Activated T-cell treated with anti-CD3 and anti-CD28 coated beads, Interleukin-2, amount 50 U/mL, for 24 hours (primary cell): Measurements from ENCODE around the gene CHST15.

Experiments
- DNase-seq: peaks from one replicate; pipeline ENCODE4 v3.0.0-alpha.2; 2020
- H3K27ac Mint-ChIP-seq: 2 replicates; pipeline ENCODE4 v1.8.0; 2020; ENCODE audit warnings: mild to moderate bottlenecking, mixed read lengths
- H3K27me3 Mint-ChIP-seq: 2 replicates; pipeline ENCODE4 v1.8.0; 2020; ENCODE audit warnings: mixed read lengths
- H3K36me3 Mint-ChIP-seq: 2 replicates; pipeline ENCODE4 v1.8.0; 2020; ENCODE audit warnings: low read depth, mixed read lengths
- H3K4me1 Mint-ChIP-seq: 2 replicates; pipeline ENCODE4 v1.8.0; 2020; ENCODE audit warnings: low read depth, mixed read lengths
- H3K4me3 Mint-ChIP-seq: 2 replicates; pipeline ENCODE4 v1.8.0; 2020; ENCODE audit warnings: mild to moderate bottlenecking, moderate library complexity, mixed read lengths
- H3K9me3 Mint-ChIP-seq: 2 replicates; pipeline ENCODE4 v1.8.0; 2020; ENCODE audit warnings: mixed read lengths

CHST15 gene, protein sequence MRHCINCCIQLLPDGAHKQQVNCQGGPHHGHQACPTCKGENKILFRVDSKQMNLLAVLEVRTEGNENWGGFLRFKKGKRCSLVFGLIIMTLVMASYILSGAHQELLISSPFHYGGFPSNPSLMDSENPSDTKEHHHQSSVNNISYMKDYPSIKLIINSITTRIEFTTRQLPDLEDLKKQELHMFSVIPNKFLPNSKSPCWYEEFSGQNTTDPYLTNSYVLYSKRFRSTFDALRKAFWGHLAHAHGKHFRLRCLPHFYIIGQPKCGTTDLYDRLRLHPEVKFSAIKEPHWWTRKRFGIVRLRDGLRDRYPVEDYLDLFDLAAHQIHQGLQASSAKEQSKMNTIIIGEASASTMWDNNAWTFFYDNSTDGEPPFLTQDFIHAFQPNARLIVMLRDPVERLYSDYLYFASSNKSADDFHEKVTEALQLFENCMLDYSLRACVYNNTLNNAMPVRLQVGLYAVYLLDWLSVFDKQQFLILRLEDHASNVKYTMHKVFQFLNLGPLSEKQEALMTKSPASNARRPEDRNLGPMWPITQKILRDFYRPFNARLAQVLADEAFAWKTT

DNA sequence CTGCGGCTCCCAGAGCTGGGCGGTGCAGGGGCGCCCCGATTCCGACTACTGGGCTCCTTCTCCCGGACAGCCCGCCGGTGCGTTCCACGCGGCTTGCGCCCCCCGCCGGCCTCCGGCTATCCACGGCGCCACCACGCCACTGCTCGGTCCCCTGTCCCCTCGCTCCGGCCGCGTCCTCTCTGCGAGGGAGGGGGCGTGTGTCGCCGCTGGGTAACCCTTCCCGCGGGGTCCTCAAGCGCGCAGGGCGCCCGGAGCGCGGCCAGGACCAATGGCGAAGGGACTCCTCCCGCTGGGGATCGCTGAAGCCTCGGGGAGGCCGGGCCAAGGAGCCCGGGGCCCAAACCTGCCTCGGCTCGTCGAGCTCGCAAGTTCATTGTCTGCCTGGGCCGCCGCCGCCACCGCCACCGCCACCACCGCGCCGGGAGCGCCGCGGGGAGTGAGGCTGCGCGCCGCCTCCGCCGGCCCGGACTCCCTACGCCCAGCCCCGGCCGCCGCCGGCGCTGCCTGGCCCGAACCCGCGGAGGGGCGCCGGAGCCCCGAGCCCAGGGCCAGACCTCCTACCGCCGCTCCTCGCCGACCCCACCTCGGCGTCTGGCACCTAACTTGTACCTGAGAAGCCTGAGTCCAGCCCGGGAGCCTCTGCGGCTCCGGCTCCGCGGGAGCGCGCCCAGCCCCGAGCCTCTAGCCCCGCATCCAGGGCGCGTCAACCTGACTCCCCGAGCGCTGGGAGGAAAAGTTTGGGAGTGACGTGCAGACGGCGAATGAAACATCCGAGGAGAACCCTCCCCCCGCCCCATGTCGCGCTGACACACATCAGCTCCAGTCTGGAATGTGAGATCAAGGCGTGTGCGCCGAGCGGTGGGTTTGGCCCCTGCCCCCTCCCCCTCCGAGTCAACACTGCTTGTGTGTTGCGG, at the start of gene CHST15:
Gene CHST15 (minus strand): TSS at position 739 of the 914 bp plus-strand sequence. CDS start 47,386 bp downstream, outside the sequence.
- Mint-ChIP-seq H3K9me3 (peaks cover 5% of the 10 kb centered on the region), H3K4me3 (peak within 1 kb of the TSS; percentile 57), H3K36me3 (no peaks in the 10 kb centered on the region), H3K27ac (no peak within 1 kb of the TSS), H3K4me1 (no peaks in the 10 kb centered on the region), H3K27me3 (peaks cover 79% of the 10 kb centered on the region)
- peak; percentile 48 for DNase-seq

DNA sequence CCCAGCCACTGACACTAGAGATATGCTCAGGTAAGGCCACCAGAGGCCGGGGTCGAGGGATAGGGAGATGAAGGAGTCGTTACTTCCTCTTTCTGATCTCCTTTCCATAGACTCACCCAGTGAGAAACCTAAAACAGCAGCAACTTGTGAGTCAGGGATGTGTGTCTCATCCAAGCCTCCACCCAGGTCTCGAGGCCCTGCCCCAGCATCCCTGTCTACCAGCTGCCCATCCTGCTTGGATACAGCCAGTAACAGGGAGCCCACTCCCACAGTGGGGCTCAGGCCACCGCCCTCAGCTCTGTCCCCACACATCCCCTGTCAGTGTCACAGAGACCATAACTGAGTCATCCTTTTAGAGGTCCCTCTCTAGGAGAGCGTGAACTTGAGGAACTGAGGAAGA, 49.6 kb upstream of the CHST15 start:
- Mint-ChIP-seq H3K4me3 (no peak overlapping the region), H3K4me1 (no peaks in the 10 kb centered on the region), H3K36me3 (no peaks in the 10 kb centered on the region), H3K9me3 (no peaks in the 10 kb centered on the region), H3K27ac (no peak overlapping the region), H3K27me3 (no peaks in the 10 kb centered on the region)
- DNase-seq = no peak

DNA sequence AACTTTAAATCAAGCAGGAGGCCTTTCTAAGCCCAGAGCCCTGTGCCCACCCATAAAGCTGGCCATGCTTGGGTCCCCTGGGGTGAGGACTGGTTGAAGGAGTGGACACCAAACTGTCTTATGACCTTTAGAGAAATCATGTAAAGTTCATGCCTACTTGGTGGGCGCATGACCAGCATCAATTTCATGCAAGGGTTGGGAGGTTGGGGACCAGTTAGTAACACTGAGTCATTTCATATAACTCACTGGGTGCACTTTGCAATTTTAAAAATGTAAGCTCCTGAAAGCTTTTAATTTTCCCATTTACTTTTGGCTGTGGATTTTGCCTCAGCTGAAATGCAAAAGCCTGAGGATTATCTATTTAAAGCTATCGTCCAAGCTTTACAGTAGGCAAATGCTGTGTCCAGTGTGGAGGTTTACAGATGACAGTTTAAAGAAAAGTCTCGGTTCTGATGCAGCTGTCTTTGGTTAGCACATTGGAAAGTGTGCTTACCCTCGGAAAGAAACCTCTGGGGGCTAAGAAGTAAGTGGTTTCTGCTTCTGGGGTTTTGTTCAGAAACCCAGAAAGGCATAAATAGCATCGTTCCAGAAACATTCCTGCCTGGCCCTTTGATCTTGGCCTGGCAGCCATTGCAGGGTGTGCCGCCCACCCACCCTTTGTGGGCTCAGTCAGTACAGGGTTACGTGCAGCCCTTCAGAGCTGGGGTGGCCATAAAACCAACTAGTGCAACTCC, 48.8 kb upstream of the CHST15 start:
- Mint-ChIP-seq H3K4me1 (no peaks in the 10 kb centered on the region), H3K36me3 (no peaks in the 10 kb centered on the region), H3K9me3 (no peaks in the 10 kb centered on the region), H3K27me3 (peaks cover 3% of the 10 kb centered on the region), H3K27ac (no peak overlapping the region), H3K4me3 (no peak overlapping the region)
- no peak for DNase-seq

DNA sequence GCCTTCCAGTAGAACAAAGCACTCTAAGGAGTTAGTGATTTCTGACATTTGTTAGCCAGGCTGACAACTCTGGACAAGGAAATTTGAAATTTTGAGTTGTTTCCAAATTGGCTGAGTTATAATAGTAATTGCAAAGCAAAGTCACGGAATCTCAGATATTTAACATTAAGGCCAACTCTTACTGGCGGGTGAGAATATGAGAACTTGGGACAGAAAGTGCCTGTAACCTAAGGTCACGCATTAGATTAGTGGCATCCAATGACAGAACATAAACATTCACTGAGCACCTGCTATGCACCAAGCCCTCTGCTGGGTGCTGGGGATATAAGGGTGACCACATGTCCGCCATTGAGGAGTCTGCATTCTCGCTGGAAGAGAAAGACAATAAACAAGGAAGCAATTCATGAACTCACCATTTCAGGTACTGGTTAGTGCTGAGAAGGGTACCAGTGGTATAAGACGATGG, 45.5 kb upstream of the CHST15 start:
- Mint-ChIP-seq H3K4me3 (no peak overlapping the region), H3K36me3 (no peaks in the 10 kb centered on the region), H3K27me3 (peaks cover 3% of the 10 kb centered on the region), H3K9me3 (no peaks in the 10 kb centered on the region), H3K27ac (no peak overlapping the region), H3K4me1 (no peaks in the 10 kb centered on the region)
- DNase-seq = no peak

DNA sequence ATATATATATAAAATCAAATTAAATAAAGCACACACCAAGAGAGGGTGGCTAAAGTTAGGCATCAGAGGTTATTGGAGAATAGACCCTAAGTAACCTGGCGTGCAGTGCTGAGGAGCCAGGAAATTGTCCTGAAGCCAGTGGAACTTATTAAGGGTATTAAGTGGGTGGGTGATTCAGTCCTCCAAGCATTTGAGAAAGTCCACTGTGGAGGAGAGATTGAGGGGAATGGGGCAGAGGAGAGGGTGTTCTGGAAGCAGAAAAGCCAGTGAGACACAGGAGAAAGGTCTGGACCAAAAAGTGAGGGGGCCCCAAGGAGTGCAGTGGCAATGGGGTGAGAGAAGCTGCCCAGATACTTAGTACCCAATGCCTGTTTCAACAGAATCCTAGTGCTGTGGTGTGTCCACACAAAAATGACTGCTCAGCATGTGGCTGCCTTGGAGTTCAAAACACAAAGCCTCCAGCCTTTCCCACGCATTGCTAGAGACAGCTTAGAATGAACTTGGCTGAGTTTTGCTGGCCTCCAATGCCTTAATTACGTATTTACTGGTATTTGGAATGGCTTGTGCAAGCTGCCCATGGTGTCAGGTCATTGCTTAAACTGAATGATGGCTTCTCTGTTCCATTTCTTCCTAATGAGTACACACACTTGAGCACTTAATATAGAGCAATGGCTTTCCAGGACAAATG, 44.9 kb upstream of the CHST15 start:
- Mint-ChIP-seq H3K36me3 (no peaks in the 10 kb centered on the region), H3K27ac (no peak overlapping the region), H3K4me1 (no peaks in the 10 kb centered on the region), H3K27me3 (peaks cover 3% of the 10 kb centered on the region), H3K9me3 (no peaks in the 10 kb centered on the region), H3K4me3 (no peak overlapping the region)
- DNase-seq = no peak

DNA sequence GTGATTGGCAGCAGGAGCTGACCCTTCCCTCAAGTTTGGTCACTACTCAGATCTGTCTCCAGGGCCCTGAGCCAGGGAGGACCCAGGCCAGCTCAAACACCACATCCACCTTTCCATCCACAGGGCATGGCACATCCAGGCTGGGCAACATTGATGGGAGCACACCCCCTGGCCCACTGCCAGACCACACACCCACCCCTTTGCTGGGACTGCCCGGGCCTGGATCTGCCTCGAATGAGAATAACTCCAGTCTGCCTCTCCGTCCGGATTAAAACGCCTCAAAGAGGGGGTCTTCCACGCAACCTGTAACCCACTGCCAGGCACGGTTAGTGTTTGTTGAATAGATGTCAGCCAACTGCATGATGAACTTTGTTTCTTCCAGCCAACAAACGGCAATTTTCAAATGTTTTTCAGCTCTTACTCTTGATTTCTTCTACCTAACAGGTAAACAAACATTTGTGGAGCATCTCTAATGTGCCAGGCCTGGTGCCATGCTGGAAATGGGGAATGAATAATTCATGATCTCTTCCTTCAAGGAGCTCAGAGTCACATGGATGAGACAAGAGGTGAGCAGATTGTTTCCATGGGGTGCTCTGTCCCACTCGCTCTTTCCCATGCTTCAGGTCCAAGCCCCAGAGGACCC, 41.0 kb upstream of the CHST15 start:
- Mint-ChIP-seq H3K36me3 (no peaks in the 10 kb centered on the region), H3K27me3 (peaks cover 9% of the 10 kb centered on the region), H3K27ac (no peak overlapping the region)

DNA sequence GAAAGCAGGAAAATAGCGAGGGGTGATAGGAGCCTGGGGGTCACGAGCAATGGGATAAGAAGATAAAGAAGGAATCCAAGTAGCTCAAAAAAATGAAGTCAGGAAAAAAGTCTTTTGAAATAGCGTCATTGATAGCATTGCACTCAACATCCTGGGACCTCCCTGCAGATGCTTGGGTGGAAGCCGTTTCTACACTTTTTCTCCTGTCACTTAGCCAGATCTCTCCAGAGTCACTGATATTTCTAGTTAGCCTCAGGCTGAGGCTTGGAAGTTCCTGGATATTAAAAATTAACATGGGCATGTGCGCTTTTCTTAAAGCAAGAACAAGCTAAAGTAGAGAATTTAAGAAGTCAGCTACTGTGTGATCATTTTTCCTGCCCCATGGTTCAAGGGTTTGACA, 39.5 kb upstream of the CHST15 start:
- Mint-ChIP-seq H3K27me3 (peaks cover 9% of the 10 kb centered on the region), H3K4me1 (no peaks in the 10 kb centered on the region), H3K27ac (no peak overlapping the region), H3K36me3 (no peaks in the 10 kb centered on the region), H3K4me3 (no peak overlapping the region), H3K9me3 (no peaks in the 10 kb centered on the region)
- no peak for DNase-seq

More for the DNA sequence above, 41.0 kb upstream of the CHST15 start:
- Mint-ChIP-seq H3K4me1 (no peaks in the 10 kb centered on the region), H3K9me3 (no peaks in the 10 kb centered on the region), H3K4me3 (no peak overlapping the region)
- DNase-seq = no peak

DNA sequence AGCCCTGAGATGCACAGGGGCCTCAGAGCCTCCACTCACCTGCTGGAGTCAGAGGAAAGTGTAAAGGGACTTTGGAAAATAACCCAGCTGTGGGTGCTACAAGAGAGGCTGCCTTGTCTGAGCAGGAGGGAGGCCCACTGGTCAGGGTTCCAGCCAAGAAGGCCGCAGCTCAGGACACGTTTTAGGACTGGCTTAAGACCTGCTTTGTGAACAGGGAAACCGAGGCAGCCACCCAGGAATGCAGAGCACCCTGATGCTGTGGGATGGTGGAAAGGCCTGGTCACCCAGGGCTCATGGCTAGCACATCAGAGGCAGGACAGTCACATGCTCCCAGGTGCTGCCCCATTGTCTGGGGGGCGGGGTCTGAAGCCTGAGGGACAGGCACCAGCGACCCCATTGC, 38.9 kb upstream of the CHST15 start:
- Mint-ChIP-seq H3K27me3 (peaks cover 6% of the 10 kb centered on the region), H3K4me1 (no peaks in the 10 kb centered on the region), H3K4me3 (no peak overlapping the region), H3K9me3 (no peaks in the 10 kb centered on the region), H3K27ac (no peak overlapping the region), H3K36me3 (no peaks in the 10 kb centered on the region)
- DNase-seq = no peak

DNA sequence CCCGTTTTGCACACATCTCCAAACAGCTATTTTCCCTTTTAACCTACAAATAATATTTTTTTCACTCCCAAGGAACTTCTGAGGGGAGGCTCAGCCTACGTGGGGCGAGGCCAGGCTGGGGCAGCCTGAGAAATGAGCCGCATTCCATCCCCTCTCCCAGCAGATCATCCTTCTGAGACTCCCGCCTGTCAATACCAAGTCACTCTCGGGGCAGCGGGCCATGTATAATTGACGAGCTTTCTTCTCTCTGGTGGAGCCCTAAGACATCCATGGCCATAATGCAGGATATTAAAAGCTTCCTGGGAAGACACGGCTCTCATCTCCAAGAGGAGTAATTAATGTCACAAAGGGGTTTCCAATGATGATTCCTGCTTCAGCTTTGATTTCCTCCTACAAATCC, 37.8 kb upstream of the CHST15 start:
- Mint-ChIP-seq H3K9me3 (no peaks in the 10 kb centered on the region), H3K4me1 (no peaks in the 10 kb centered on the region), H3K36me3 (no peaks in the 10 kb centered on the region), H3K27me3 (peaks cover 6% of the 10 kb centered on the region), H3K4me3 (no peak overlapping the region), H3K27ac (no peak overlapping the region)
- no peak for DNase-seq

DNA sequence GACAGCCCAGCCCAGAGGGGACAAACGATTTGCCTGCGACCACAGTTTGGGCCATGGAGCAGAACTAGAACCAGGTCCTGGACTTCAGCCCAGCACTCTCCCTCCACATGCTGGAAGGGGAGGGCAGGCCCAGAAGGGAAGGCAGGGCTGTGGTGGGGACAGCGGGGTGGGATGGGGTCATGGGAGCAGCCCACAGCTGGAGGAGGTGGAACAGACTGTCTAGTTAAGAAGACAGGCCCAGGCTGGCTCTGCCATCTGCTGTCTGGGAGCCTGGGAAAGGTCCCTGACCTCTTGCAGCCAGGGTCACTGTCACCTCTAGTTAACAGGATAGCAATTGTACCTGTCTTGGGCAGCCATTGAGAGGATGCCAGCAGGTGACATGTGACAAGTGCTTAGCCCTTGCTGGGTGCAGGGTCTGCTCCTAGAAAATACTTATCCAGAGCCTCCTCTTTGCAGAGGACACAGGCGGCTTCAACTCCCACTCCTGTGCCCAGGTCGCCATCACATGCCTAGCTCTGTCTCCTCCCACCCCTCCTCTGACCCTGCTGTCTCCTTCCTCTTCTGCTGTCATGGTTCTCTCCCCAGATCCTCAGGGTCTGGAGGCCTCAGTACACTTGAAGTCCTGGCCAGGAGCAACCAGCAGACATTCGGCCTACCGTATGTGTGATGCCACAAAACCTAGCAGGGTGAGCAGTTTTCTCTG, 37.0 kb upstream of the CHST15 start:
- no peaks in the 10 kb centered on the region for H3K4me1 Mint-ChIP-seq
- H3K4me3 Mint-ChIP-seq = no peak overlapping the region
- H3K27ac Mint-ChIP-seq = no peak overlapping the region
- H3K9me3 Mint-ChIP-seq = no peaks in the 10 kb centered on the region
- H3K36me3 Mint-ChIP-seq = no peaks in the 10 kb centered on the region
- peaks cover 6% of the 10 kb centered on the region for H3K27me3 Mint-ChIP-seq
- DNase-seq = no peak

DNA sequence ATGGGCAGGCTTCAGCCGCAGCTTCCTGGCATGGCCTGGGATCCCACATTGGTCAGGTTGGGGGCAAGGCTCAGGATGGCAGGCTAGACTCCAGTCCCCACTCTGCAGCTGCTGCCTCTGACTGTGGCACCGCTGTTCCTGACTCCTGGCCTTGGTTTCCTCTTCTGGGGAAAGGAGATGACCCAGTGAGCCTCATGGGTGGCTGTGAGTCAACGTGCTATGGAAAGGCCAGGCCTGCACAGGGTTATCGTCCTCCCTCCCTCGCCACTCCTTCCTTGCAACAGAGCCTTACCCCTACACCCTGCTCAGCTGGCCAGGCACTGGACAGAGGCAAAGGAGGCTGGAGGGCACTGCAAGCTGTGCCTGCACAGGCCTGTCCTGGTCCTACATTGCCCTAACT, 36.1 kb upstream of the CHST15 start:
- no peak overlapping the region for H3K4me3 Mint-ChIP-seq
- no peak overlapping the region for H3K27ac Mint-ChIP-seq
- peaks cover 6% of the 10 kb centered on the region for H3K27me3 Mint-ChIP-seq
- no peak for DNase-seq
- no peaks in the 10 kb centered on the region for H3K4me1 Mint-ChIP-seq
- H3K36me3 Mint-ChIP-seq = no peaks in the 10 kb centered on the region
- H3K9me3 Mint-ChIP-seq = no peaks in the 10 kb centered on the region

DNA sequence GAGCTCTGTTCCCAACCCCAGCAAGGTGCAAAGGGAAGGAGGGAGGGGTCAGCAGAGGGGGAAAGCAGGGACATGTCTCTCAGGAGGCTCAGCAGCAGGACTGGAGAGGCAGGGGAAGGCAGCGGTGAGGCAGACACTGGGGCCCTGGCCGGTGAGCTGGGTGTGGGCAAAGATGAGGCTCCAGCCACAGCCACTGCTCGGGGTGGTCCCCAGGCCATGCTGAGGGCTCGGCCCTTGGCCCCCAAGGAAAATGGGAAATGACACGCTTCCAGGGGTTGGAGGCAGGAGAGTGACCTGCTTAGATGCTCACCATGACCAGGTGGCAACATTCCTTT, 35.4 kb upstream of the CHST15 start:
- Mint-ChIP-seq H3K36me3 (no peaks in the 10 kb centered on the region), H3K4me1 (no peaks in the 10 kb centered on the region), H3K27ac (no peak overlapping the region), H3K9me3 (no peaks in the 10 kb centered on the region), H3K27me3 (peaks cover 6% of the 10 kb centered on the region), H3K4me3 (no peak overlapping the region)
- DNase-seq = no peak
